ENCODE results near the gene SYT13.
"Not testable (repeated sequence)": the region's sequence is repeated elsewhere in the genome, so short reads cannot be mapped to it uniquely, and the experiment has no call there.

Gene SYT13

DNA sequence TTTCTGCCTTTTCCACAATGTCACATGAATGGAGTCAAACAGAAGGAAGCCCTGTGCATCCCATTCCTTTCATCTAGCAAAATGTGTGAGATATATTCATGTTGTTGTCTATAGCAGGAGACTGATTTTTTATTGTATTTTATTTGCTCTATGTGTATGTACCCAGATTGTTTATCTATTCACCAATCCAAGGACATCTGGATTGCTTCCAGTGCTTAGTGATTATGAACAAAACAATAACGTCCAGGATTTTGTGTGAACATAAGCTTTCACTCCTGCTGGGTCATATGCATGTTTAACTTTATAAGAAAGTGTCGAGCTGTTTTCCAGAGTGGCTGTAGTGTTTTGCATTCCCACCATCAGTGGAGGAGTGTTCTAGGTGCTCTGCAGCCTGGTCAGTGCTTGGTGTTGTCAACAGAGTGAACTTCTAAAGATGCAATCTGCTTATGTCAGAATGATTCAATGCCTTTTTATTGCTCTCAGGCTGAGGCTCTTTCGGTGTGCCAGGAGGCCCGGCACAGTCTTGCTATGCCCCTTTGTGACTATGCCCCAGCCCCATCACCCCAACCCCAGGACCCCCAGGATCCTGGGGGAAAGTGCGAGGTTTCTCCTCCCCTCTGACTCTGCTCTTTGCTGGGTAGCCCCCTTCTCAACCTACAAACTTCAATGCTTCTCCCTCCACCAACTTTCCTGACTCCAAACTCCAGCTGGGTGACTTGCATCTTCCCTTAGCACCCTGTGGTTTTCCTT lies 19.9 kb upstream of the SYT13 start:
- DNase-seq, result no peak

DNA sequence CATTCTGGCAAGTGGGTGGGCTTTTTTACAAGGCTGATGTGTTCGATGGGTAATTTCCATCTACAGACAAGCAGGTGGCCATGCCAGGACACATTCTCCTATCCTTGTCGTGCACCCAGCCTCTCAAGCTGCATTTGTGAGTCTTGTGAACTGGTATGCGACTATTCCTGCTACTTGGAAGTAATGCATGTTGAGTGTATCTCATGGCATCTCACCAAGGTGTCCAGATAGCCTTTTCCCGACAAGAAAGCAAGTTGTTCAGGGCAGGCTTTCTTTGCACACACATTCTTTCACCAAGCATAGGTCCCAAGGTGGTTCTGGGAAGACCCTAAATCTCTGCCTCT lies 18.8 kb upstream of the SYT13 start:
- DNase-seq, result no peak

DNA sequence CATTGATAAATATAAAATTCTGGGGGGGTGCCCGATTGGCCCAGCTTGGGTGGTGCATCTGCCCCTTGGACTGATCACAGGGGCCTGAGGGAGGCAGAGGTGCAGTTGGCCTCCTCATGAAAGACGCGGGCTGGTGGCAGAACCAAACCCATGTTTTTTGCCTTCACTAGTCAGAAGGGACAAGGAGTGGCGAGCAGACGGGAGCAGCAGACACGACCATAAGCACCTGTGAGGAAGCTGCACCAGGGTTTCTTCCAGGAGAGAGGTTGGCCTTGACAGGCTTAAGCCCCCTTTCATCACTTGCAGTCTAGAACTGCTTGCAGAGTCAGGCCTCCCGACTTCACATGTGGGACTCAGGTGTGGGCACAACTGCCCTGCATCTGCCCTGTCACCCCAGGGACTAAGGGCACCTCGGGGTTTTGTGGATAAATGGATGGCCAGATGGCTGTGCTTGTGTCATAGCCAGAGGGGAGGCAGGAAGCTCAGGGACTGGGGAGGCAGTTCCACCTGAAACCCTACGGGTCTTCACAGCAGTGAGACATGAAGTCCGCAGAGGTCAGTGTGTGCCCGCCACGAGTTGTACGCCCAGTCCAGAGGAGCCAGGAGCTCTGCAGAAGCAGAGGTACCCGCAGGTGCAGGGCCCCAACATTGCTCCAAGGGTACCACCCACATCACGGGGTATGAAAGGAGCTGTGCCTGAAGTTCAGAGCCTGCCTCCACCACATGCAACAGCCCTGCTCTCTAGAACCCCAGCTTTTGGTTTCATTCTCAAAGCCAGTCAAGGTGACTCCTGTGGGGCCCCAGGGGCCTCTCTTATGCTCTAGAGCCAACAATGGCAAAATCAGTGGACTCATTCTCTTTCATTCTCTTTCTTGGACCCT lies 18.2 kb upstream of the SYT13 start:
- no peak for DNase-seq

DNA sequence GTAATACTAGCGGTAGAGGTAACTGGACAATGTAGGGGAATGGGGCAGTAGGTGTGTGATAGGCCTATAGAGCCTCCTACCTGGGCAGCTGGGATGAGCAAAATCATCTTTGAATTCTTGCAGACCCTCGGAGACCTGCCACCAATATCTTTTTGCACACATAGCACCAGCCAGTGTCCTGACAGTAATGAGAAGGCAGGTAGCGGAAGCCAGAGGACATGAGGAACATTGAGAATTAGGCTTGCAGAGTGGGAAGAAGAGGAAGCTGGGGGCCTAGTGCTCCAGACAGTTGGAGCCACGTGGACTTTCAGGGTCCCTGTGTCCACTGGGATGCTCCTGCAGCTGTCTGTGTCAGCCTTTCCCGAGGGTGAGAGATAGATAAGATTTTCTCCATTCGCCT lies 17.2 kb upstream of the SYT13 start:
- no peak for DNase-seq

DNA sequence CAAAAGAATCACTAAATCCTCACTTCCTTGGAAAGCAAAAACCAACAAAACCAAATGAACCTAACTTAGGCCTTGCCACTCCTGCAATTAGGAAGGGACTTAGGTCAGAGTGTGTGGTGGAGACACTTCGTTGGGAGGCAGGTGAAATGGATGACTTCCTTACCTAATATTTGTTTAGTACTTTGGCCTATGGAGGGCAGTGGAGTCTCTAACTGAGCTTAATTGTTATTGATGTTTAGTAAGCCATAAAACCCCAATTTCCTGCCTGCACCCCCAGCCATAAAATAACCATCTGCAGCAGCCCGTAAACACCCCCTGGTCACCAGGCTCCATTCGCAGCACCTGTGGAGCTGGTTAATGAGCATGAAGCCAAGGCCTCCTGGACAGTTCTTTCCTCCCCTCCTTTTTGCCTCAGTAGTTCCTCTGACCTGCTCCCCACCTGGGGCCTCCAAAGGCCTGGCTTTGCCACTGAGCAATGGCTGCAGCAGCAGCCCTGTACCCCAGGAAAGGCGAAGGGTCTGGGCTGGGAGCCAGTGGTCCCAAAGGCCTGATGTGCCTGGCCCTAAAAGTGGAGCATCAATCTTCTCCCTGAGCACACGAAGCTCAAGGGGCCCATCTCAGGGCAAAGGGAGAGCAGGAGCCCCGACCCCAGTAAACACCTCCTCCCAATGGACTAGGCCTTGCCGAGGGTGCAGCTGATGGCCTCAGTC lies 15.6 kb upstream of the SYT13 start:
- no peak for DNase-seq

DNA sequence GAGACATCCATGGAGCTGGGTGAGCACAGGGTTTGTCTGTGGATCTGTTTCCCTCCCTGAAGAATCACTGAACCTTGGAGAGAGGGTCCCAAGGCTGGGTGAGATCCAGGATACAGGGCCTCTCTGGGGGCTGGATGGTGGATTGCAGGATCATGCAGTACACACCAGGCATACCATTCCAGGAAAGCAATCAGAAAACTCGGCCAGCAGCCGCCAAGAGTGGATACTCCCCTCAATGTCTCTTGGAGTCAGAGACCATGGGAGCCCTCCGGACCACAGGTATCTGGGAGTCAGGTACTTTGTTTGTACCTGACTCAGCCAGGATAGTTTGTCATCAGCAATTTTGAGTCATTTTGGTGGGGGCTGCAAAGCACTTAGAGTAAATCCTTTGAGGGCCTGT lies 14.6 kb upstream of the SYT13 start:
- DNase-seq, result no peak

DNA sequence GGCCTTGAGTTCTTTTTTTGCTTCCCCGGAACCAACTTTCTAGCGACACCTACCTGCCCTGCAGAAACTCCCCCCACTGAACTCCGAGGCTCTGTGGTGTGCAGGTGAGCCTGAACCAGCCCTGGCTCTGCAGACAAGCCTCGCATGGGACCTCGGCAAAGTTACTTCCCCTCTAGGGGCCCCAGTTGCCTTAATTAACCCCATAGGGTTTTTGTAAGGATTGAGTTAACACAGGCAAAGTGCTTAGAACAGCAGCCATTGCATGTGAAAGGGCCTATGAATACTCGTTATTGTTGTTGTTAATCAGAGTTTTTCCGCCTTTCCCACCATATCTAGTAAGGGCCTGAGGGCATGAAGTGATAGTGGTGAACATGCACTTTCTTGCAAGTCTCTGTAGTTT lies 12.6 kb upstream of the SYT13 start:
- no peak for DNase-seq

DNA sequence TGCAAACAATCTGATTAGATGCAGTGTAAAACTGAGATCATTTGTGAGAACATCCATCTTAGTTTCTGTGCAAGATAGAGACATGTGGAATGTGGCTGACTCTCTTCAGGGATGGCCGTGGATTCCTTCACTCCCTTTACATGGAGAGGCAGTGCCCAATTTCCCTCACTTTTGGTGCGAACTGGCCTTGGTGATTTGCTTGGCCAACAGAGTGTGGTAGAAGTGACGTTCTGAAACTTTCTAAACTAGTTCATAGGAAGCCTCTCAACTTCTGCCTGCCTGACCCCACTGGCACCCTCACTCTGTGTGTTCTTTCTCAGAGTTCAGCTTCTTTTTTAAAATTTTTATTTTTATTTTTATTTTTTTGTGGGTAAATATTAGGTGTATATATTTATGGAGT lies 9.9 kb upstream of the SYT13 start:
- DNase-seq, result no peak

DNA sequence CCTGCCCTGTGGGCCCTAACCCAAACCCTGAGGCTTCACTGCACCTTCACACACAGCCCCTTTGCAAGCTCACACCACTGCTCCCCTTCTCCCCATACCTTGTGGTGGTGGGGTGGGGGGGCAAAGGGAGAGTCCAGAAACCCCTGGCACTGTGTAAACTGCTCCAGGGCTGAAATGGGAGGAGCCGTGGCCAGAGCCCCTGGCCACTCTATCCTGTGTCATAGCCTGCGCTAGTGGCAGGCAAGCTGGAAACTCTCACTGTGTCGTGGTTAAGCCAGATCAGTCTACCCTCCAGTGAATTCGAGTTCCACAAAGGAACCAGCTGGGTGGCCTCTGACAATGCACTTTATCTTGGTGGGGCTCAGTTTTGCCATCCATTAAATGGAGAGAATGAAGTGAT lies 8.4 kb upstream of the SYT13 start:
- DNase-seq, result no peak

DNA sequence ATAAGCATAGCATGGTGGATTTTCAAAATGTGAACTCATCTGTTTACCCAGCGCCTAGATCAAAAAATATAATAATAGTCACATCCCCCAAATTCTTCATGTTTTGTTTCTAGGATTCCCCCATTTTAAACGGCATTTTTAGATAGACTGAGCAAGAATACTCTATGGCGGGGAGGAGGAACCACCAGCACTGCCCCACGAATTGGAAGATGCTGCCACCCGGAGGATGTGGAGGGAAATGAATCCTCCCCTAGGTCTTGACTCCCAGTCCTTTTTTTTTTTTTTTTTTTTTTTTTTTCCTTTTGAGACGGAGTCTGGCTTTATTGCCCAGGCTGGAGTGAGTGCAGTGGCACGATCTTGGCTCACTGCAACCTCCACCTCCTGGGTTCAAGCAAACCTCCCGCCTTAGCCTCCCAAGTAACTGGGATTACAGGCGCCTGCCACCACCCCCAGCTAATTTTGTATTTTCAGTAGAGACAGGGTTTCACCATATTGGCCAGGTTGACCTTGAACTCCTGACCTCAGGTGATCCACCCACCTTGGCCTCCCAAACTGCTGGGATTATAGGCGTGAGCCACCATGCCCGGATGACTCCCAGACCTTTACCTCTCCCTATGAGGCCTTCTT lies 7.5 kb upstream of the SYT13 start:
- not testable (repeated sequence) for DNase-seq

DNA sequence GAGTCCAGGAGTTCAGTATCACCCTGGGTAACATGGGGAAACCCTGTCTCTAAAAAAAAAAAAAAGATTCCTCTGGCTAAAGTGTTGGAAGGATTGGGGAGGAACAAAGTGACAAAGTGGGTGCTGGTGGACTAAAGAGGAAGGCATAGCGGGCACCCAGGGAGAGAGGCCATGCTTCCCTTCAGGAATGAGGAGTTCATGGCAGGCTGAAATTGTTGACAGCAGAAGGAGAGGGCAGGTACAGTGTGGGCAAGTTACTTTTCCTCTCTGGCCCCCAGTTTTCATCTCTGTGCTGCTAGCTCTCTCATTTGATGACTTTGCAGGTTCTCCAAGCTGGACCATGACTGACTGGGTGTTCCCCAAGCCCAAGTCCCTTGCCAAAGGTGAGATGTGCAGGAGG lies 4.4 kb upstream of the SYT13 start:
- no peak for DNase-seq

DNA sequence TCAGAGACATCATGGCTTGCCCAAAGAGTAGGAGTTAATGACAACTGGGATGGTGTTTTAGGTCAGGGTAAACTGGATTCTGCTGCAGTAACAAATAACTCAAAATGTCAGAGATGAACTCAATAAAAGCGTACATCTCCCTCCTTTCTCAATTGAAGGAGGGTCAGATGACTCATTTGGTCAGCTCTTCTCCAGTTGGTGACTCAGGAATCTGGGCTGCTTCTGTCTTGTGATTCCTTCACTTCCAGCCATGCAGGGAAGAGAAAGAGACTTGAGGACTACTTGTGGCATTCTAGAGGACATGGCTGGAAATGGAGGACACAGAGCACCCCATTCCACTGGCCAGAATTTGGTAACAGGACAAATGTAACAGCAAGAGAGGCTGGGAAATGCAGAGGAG lies 3.2 kb upstream of the SYT13 start:
- DNase-seq, result no peak

DNA sequence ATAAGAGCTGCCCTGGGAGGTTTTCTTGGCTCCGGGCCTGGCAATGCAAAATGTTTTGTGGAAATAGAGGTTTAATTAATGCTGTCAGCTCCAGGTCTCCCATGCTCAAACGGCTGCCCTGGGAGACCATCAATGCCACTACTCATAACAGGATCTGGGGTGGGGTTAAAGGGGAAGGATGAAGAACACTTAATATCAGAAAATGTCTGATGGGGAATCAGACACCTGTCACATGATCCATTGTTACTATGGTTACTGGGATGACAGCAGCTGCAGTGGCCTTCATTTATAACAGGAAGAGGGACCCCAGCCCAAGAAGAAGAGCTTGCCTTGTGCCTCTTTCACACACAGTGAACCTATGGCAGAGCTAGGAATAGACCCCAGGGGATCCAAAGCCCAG lies 2.2 kb upstream of the SYT13 start:
- no peak for DNase-seq

DNA sequence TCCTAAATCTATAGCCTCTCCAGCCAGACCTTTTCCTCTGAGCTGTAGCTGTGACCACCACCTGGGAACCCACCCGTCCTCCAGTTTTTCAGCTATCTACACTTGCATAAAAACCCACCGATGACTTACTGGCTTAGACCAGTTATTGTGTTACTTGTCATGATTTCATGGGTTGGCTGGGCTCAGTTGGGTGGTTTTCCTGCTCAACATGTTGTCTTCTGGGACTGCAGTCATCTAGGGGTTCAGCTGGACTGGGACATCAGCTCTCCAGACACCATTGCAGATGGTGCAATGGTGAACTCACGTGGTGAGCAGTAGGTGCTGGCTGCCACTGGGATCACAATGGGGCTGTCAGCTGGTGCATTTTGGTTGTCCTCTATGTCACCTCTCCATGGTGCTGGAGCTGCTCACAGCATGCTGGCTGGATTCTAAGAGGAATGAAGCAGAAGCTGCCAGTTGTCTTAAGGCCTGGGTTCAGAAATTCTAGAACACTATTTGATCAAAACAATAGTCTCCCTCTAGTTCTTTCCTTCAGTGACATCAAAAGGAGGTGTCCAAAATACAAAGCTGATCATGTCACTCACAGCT lies 1.3 kb upstream of the SYT13 start:
- no peak for DNase-seq

DNA sequence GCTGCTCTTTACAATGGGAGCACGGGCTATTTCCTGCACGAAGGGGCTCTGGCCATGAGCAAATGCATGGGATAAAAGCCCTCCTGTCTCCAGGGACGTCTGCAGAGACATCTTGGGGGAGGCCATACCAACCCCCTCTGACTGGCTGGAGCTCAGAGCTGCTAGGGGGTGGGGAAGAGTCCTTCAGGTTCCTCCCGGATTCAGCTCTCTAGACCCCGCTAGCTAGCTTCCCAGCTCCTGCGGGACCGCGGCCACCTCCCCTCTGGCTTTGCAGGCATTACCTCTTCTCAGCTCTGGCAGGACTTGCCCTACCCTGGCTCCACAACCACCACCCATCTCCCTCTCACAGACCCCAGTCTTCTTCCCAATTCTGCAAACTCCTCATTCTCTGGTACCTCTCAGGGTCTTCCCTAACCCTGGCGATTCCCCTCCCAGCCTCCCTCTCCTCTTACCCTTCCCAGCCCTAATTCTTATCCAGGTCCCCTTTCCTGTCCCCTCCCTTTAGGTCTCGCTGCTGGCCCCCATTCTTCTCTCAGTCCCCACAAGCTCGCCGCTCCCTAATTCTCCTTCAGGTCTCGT lies 802 bp downstream of the SYT13 start:
- no peak for DNase-seq

DNA sequence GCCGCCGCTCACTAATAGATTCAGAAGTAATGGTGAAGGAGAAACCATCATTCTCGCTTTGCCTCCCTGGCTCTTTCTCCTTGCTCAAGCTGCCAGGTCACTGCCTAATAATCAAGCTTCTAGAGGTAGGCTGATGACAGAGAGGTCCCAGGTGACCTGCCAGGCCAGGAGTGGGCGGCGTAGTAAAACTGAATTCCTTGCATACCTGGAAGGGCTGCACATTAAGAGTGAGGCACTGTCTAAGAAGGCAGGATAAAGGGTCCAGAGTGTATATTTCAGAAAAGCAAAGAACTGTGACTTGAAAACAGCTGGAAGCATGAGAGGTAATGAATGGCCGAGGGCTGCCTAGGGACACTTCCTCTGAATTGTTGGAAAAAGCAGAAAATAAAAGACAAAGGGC lies 4.1 kb downstream of the SYT13 start:
- DNase-seq, result no peak

DNA sequence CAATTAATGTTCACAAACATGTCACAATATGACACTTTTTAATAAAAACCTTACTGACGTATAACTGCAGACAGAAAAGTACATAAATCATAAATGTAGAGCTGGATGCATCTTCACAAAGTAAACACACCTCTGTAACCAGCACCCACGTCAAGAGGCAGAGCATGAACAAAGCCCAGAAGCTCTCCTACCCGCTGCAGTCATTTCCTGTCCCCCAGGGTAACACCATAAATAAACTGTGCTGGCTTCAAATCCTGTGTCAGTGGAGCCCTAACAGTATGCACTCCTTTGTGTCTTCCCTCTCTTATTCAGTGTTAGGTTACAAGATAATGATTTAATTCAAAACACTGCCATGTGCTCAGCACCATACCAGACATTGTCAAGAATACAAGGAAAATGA lies 5.7 kb downstream of the SYT13 start:
- no peak for DNase-seq

DNA sequence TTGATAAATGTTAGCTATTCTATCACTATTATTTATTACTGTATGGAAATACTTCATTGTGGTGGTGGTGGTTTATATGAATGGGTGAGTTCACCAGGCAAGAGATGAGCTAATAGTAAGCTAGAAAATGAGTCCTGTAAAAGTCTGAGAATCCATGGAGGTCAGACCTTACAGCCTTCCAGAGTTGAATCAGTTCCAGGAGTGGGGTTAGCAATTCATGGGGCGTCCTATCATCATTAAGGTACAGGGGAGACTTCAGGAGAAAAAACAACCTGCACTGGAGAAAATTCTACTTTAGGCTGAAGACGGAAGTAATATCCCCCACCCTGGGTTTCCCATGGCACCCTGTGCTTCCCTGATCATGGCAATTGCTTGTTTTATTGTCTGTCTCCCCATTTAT lies 6.5 kb downstream of the SYT13 start:
- no peak for DNase-seq

DNA sequence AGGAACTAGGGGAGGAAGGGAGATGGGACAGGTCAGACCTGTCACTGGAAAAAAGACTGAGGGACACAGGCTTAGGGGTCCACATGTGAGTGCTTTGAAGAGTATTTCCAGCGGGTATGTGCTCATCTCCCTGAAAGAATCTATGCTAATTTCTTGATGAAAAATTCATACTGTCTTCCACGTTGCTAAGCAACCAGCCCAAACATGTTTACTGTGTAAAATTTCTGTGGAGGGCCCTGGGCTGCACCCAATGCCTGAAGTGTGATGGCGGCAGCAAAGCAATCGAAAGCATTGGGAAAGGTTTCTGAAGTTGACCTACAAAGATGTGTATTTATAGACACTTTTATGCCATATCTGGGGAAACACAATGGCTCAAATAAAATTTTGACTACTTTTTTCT lies 7.4 kb downstream of the SYT13 start:
- no peak for DNase-seq

DNA sequence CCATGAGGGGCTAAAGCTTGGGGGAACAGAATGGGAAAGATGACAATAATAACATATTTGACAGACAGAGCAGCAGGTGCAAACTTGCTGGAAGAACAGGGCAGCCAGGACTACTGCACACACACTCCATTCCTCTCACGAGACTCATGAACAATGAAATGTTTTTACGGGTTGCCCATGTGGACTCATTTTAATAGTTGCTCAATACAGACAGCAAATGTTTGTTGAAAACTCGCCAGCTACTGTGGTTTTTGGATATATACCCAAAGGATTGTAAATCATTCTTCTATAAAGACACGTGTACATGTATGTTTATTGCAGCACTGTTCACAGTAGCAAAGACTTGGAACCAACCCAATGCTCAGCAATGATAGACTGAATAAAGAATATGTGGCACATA lies 10.3 kb downstream of the SYT13 start:
- DNase-seq, result no peak

DNA sequence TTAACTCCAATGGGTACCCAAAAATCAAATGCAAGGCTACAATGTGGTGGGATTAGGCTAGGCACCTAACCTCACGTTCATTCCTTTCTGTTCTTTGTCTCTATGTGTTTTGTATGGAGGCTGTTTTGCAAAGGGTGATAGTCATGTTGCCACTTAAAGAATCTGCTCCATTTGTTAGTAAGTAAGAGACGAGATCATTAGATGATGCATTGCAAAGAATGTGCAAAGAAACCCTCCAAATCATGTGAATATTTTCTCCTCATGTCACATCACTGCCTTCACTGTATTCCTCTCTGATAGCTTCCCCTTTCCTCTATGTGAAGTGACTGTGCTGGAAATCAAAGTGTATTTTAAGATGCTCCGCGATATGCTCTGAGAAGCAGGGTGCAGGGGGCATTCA lies 11.9 kb downstream of the SYT13 start:
- DNase-seq, result no peak

DNA sequence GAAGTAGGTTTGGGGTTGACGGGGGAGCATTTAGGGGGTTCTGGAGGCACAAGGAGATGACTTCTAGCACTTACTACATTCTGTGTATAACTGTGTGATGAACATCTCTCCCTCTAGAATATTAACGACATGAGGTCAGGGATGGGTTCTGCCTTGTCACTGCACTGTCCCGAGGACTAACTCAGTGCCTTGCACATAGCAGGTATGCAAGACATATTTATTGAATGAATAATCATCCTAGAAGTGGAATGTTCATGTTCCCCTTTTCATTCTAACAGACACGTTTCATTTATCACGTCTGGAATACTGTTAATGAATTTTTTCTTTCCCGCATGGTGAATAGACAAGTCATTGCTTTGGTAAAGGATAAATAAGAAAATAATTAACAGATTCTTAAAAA lies 12.6 kb downstream of the SYT13 start:
- no peak for DNase-seq

DNA sequence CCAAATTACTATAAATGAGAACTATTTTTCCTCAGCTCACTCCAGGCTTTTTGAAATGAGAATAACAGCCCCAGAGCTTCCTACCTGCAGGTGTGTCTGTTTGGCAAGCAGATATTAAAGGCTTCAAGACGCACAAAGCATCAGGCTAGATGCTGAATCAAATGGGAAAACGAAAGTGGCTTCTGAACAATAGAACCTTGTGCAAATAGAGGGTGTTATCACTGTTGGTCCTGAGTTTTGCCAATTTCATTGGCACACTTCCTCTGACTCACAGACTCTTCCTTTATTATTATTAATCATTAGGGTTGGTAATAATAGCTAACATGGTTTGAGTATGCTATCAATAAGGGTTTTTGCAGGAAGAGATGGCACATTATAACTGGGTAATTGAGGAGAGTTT lies 13.4 kb downstream of the SYT13 start:
- no peak for DNase-seq
